Gastrocnemius medialis (tissue), 4 donors: Measurements from ENCODE around the gene PTGDR2.

ENCODE experiments used
- CTCF ChIP-seq, 5 experiments: fragments of 450-650 bp in 3 of 5; fragments of 200-600 bp in 2 of 5; sonication (generic) in 2 of 5; IDR thresholded peaks in 4 of 5; conservative IDR thresholded peaks in 1 of 5; 1 replicate in 4 of 5; 2 replicates in 1 of 5; pipeline ENCODE4 v1.5.1; 2016 to 2019; ENCODE audit warnings: antibody characterized with exemption in 5 of 5, mild to moderate bottlenecking in 3 of 5, moderate library complexity in 3 of 5
- POLR2A ChIP-seq, 2 donors: fragments of 450-650 bp; IDR thresholded peaks; one replicate each; pipeline ENCODE4 v1.6.1; 2017; ENCODE audit warnings: antibody characterized with exemption in 2 of 2, mild to moderate bottlenecking in 2 of 2, moderate library complexity in 2 of 2

GRCh38 chr11:60858236-60858635, 2.5 kb upstream of the PTGDR2 start:
- no peak for TF ChIP-seq CTCF (IDR thresholded peaks at IDR 0.05 in 4 of 5, conservative IDR thresholded peaks at IDR 0.05 in 1 of 5)
- TF ChIP-seq POLR2A (IDR thresholded peaks at IDR 0.05): no peak
